Raji (cell line): ENCODE data around the gene PPIE.

Source experiments
- POLR2A ChIP-seq: IDR thresholded peaks from 2 replicates; pipeline ENCODE4 v1.6.1; 2011; ENCODE audit warnings: low read depth, low read length, control low read depth; ENCODE audit not compliant: insufficient read depth

The PPIE gene

DNA sequence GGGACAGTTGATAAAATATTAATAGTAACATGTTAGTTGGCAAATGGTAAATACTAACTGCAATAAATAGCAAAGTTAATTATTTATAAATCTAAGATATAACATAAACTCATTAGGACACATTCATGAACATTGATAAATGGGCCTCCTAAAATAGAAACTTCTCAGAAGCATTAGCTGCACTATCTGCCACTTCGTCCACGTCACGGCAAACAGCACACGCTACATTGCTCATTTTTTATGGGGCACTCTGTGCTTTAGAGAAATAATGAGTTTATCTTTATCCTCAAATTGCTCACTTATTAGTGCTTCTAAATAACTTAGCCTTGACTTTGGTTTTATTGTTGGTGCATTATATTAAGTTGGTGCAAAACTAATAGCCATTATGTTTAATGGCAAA is 31.2 kb upstream of the PPIE start:
- TF ChIP-seq POLR2A = no peak

DNA sequence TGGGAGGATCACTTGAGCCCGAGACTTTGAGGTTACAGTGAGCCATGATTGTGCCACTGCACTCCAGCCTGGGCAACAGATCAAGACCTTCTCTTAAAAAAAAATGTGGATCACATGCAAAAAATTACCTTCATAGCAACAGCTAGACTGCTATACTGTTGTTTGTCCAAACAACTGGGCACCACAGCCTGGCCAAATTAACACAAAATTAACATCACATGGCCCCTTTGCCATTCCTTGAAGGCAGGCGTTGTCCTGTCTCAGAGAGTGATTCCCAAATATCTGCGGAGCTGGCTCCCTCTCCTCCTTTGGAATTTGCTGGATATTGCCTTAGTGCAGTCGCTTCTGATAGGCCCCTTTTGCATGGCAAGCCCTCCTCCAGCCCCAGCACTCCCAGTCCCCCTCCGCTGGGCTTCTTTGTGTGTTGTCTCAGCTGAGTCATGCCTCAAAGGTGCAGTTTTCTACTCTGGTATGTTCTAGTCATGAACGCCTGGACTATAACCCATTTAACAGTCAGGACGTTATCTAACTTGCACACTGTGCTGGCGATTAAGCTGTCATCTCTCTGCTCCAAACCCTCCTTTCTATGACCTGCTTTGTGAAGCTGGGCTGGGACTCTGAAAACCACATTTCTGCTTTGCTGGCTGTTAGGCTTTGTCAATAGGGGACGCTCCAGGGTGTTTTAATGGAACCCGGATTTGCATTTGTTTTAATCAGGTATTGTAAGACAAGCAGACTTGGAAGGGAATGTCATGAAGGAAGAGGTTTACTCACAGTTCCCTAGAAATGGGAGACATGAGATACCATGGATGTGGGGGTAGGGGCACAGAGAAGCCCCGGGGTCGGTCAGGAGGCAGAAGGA is 27.3 kb upstream of the PPIE start:
- TF ChIP-seq POLR2A = no peak

GRCh38 chr1:39711966-39712340 is 26.7 kb upstream of the PPIE start:
- no peak for TF ChIP-seq POLR2A

DNA sequence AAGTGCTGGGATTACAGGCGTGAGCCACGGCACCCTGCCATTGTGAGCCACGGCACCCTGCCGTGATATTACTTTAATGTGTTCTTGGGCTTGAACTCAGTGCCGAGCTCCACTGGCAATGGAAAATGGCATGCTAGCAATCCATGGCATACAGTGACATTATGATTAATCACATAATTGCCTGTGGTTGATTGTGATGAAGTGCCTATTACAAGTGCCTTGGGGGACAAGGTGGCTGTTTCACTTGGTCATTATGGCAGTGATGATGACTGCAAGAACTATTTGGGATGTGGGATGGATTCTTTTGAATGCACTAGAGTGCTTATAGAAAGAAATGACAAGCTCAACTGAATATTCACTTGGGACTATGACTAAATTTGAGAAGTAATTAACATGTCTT is 25.1 kb upstream of the PPIE start:
- no peak for TF ChIP-seq POLR2A

- TF ChIP-seq POLR2A = no peak
Observed at GRCh38 chr1:39717809-39718208, 20.9 kb upstream of the PPIE start.

DNA sequence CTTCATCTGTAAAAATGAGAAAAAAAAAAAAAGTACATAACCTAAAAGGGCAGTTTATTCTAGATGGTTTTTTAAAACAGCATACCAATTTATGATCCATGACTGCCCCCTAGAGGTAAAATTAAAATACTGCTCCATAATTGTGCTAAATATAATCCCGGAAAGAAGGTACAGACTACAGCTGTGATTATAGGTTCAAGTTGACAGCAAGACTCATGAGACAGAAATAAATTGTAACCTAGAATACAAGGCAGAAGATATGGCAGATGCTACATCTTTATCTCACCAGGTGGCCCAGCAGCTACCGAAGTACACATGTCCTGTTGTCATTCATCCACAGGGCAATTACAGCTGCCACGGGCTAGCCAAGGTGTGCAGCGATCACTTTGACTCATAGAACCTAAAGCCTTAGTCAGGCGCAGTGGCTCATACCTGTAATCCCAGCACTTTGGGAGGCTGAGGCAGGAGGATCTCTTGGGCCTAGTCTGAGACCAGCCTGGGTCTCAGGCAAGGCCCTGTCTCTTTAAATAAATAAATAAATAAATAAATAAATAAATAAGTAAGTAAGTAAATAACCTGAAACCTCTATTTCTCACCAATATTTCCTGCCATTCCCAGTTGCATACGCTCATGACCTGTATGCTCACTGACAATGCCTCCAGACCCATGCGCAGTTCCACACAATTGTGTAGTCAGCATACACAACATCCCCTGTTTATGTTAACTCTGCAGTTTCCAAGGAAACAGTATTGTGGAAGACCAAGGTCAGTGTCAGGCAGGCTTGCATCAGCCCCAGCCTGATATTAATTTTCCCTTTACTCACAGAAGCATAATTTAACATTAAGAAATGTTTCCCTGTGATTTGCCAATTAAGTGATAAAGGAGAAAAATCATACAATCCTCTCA is 18.3 kb upstream of the PPIE start:
- TF ChIP-seq POLR2A = no peak

DNA sequence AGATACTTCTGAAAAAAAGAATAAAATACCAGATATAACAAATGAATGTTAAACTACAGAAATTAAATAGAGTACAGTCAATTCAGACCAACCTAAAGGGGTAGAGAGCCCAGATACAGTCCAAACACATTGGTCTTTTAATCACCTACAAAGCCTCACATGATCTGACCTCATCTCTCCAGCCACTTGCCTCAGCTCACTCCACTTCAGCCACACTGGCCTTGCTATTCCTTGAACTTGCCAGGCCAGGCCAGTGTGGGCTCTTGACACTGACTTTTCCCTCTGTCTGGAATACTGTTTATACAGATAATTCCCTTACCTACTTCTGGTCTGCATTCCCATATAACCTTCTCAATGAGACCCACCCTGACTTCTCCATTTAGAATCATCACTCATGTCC is 17.0 kb upstream of the PPIE start:
- TF ChIP-seq POLR2A = no peak

GRCh38 chr1:39722495-39722894 is 16.2 kb upstream of the PPIE start:
- no peak for TF ChIP-seq POLR2A

GRCh38 chr1:39726600-39726999 is 12.1 kb upstream of the PPIE start:
- no peak for TF ChIP-seq POLR2A

DNA sequence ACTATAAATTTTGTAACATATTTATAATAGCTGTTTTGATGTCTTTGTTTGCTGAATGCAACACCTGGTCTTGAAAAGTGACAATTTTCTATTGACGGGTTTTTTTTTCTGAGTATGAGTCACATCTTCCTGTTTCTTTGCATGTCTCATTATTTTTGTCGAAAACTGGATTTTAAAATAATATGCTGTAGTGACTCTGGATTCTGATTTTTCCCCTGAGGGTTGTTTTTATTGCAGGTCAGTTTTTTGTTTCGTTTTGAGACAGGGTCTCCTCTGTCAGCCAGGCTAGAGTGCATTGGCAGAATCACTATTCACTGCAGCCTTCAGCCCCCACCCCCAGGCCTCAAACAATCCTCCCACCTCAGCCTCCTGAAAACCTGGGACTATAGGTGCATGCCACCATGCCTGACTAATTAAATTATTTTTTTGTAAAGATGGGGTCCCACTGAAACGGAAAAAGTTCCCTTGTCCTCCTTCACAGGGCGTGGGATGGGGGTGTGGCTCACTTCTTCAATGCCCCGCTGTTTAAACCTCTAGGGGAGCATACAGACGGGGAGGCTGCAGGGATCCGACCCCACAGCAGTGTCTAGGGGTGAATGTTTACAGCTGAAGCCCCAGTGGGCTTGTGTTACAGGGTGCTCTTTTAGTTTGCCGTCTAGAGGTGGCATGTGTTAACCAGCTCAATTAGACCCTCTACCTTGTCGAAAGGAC is 11.3 kb upstream of the PPIE start:
- no peak for TF ChIP-seq POLR2A

DNA sequence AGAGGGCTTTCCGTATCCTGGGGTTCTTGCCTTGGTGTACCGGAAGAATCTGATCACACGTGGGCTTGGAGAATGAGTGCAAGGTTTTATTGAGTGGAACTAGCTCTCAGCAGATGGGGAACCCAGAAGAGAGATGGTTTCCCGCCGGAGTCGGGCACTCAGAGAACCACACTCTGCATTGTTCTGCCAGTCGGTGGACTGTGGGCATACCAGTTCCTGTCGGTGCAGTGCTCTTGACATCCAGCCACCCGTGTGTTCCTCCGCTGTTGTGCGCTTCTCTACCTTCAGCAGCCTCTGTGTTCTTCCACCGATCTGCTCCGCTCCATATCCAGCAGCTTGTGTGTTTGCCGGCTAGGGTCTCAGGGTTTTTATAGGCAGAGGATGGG is 10.8 kb upstream of the PPIE start:
- TF ChIP-seq POLR2A = no peak

GRCh38 chr1:39729030-39729429 is 9.7 kb upstream of the PPIE start:
- TF ChIP-seq POLR2A = no peak

DNA sequence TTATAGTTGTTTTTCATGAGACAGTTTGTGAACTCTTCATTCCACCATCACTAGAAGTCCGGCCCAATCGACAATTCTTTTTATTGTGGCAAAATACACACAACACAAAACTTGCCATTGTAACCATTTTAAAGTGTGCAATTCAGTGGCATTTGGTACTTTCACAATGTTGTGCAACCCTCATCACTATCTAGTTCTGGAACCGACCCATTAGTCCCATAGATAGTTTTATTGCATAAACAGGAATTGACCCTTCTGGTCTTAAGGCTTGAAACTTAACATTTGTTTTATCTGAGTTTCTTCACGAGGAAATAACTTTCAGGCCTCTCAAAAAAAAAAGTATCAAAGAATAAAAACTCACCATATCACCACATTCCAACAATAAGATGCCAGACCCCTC is 8.8 kb upstream of the PPIE start:
- TF ChIP-seq POLR2A = no peak

DNA sequence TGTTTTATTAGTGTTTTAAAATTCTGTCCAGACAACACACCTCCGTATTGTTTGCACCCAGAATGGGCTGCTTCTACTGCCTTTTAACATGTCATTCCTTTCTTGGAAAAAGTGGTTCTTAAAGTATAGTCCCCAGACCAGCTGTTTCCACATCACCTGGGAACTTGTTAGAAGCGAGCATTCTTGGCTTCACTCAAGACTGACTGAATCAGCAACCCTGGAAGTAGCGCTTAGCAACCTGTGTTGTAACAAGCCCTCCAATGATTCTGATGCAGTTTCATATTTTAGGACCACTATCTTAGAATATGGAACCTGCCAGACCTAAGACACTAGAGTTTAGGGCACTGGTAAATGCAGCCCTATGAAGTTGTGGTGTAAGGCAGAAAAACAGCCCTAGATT is 6.0 kb upstream of the PPIE start:
- TF ChIP-seq POLR2A = no peak

DNA sequence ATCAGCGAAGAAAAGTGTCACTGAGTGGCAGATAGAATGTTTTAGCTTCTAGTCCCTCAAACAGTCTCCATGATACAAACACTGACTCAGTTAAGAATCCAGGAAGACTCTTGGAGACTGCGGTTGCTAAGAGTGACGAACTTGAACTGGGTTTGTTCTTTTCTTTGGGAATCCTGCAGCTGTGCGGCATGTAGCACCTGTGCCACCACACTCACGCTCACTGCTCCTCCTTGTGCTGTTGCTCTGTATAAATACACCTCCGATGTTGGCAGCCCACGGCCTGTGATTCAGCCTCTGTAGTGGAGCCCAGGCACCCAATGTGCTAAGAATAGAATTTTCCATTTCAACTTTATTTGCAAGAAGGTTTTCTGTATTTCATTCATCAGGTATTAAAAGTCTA is 5.5 kb upstream of the PPIE start:
- TF ChIP-seq POLR2A = no peak
